Fibroblast of skin of abdomen (primary cell): ENCODE measurements around the gene DERA. TPM values are rescaled to one million over a fixed set of nuclear protein-coding genes. Genes with fewer than 3 reads are reported as not detected.
"Not testable (repeated sequence)": the region's sequence is repeated elsewhere in the genome, so short reads cannot be mapped to it uniquely, and the experiment has no call there.

Source experiments
- DNase-seq: peaks from one replicate; pipeline ENCODE4 v3.0.0-alpha.2; 2013
- polyA plus RNA-seq, 2 experiments: library from polyadenylated mRNA; unstranded; fragments of 120-200 nt; gene quantifications; one replicate each; pipeline ENCODE4 v1.2.1, GENCODE V29; 2013; ENCODE audit not compliant: insufficient read length in 2 of 2

DERA gene
- polyA plus RNA-seq (2013, experiment 1 of 2; ENCODE audit: insufficient read length), result 37.7 TPM
- 33.4 TPM for polyA plus RNA-seq (2013, experiment 2 of 2; ENCODE audit: insufficient read length)

- peak; percentile 77 for DNase-seq
These were observed at the start of gene DERA for GRCh38 chr12:15910864-15911721. TSS of gene DERA (plus strand) at chr12:15911332. CDS start at chr12:15911384, 52 bp downstream.

- DNase-seq, result no peak
These were observed 49.7 kb upstream of the DERA start for GRCh38 chr12:15861404-15861803.

GRCh38 chr12:15862840-15863239 lies 48.3 kb upstream of the DERA start:
- no peak for DNase-seq

- peak; percentile 46 for DNase-seq
These were observed 47.8 kb upstream of the DERA start for GRCh38 chr12:15863372-15863771.

GRCh38 chr12:15863984-15864383 lies 47.1 kb upstream of the DERA start:
- DNase-seq, result no peak

GRCh38 chr12:15868186-15868585 lies 42.9 kb upstream of the DERA start:
- no peak for DNase-seq

GRCh38 chr12:15873556-15873955 lies 37.6 kb upstream of the DERA start:
- DNase-seq, result no peak

- not testable (repeated sequence) for DNase-seq
These were observed 36.5 kb upstream of the DERA start for GRCh38 chr12:15874556-15875145.

GRCh38 chr12:15875863-15876262 lies 35.3 kb upstream of the DERA start:
- DNase-seq, result no peak

GRCh38 chr12:15879413-15879812 lies 31.7 kb upstream of the DERA start:
- no peak for DNase-seq

- no peak for DNase-seq
These were observed 30.4 kb upstream of the DERA start for GRCh38 chr12:15880721-15881120.

GRCh38 chr12:15882118-15882971 lies 28.8 kb upstream of the DERA start, which contains the start of gene STRAP:
TSS of gene STRAP (plus strand) at chr12:15882387. CDS start at chr12:15882708, 321 bp downstream.
- peak; percentile 97 for DNase-seq

- peak; percentile 10 for DNase-seq
These were observed 27.6 kb upstream of the DERA start for GRCh38 chr12:15883536-15883935.

- no peak for DNase-seq
These were observed 24.6 kb upstream of the DERA start for GRCh38 chr12:15886372-15887042.

GRCh38 chr12:15887043-15887817 lies 23.9 kb upstream of the DERA start:
- DNase-seq, result no peak

GRCh38 chr12:15892645-15893259 lies 18.4 kb upstream of the DERA start:
- no peak for DNase-seq

GRCh38 chr12:15893260-15893659 lies 17.9 kb upstream of the DERA start:
- DNase-seq, result no peak

- DNase-seq, result no peak
These were observed 14.3 kb upstream of the DERA start for GRCh38 chr12:15896867-15897266.

GRCh38 chr12:15897433-15897832 lies 13.7 kb upstream of the DERA start:
- peak; percentile 31 for DNase-seq

GRCh38 chr12:15899282-15899870 lies 11.8 kb upstream of the DERA start:
- DNase-seq, result no peak
